Left forelimb (tissue), 1 donor: Measurements from ENCODE around the gene CISD3.

Source experiments
- DNase-seq: peaks from one replicate; pipeline ENCODE4 v3.0.0-alpha.2; 2018; ENCODE audit warnings: low spot score

CISD3 gene

GRCh38 chr17:38779965-38780752 lies 50.0 kb downstream of the CISD3 start:
- DNase-seq: no peak

- DNase-seq: no peak
Observed at GRCh38 chr17:38783227-38783626, 53.1 kb downstream of the CISD3 start.
